CD4-positive, alpha-beta T cell (primary cell): ENCODE results near the gene PPP6R3. TPM values are rescaled to one million over a fixed set of nuclear protein-coding genes. Genes with fewer than 3 reads are reported as not detected.

Experiments
- ATAC-seq: fragments of 200-7000 bp; cut with Tn5 transposase; one replicate; pipeline ENCODE4 v1.10.0; 2022; ENCODE audit warnings: mild to moderate bottlenecking; ENCODE audit not compliant: poor library complexity
- CTCF ChIA-PET: fragments of 350-600 bp; sonication (Branson Sonifier 250); formaldehyde crosslinking; loops from one replicate; lab custom pipeline; 2021; ENCODE audit warnings: antibody characterized with exemption, inconsistent platforms; lab: Charles Lee
- POLR2A ChIA-PET: fragments of 350-600 bp; sonication (Branson Sonifier 250); formaldehyde crosslinking; loops from one replicate; lab custom pipeline; 2021; ENCODE audit warnings: antibody characterized with exemption, inconsistent platforms; lab: Charles Lee
- DNase-seq, 14 experiments: peaks; one replicate each; pipeline ENCODE4 v3.0.0-alpha.2; 2013 to 2020; ENCODE audit warnings: mixed read lengths in 2 of 14
- H3K27ac ChIP-seq, 2 donors: one replicate each; pipeline versions ENCODE4 v1.5.1 to v1.7.0; 2013; ENCODE audit warnings: low read length in 2 of 2, low read depth in 1 of 2, mild to moderate bottlenecking in 1 of 2
- H3K27me3 ChIP-seq, 2 experiments: 1 replicate in 1 of 2; 2 replicates in 1 of 2; pipeline versions ENCODE4 v1.6.1 to v1.7.0; 2013; ENCODE audit warnings: low read length in 2 of 2, control low read depth in 1 of 2, mild to moderate bottlenecking in 1 of 2, moderate library complexity in 1 of 2; ENCODE audit not compliant: insufficient read depth in 2 of 2, control insufficient read depth in 1 of 2
- H3K36me3 ChIP-seq: one replicate; pipeline ENCODE4 v1.6.1; 2013; ENCODE audit warnings: low read length, control low read depth; ENCODE audit not compliant: insufficient read depth
- H3K4me1 ChIP-seq: one replicate; pipeline ENCODE4 v1.6.1; 2013; ENCODE audit warnings: low read length, control low read depth; ENCODE audit not compliant: insufficient read depth
- H3K4me3 ChIP-seq: one replicate; pipeline ENCODE4 v1.5.1; 2013; ENCODE audit warnings: mild to moderate bottlenecking, low read length, moderate library complexity
- H3K9me3 ChIP-seq, 2 experiments: 1 replicate in 1 of 2; 2 replicates in 1 of 2; pipeline versions ENCODE4 v1.6.1 to v1.7.0; 2013; ENCODE audit warnings: low read length in 2 of 2, mild to moderate bottlenecking in 2 of 2, control low read depth in 1 of 2, moderate library complexity in 1 of 2; ENCODE audit not compliant: control insufficient read depth in 1 of 2, insufficient read depth in 1 of 2
- H3K27ac Mint-ChIP-seq: one replicate; pipeline ENCODE4 v1.8.0; 2020; ENCODE audit warnings: mixed read lengths
- H3K27me3 Mint-ChIP-seq: one replicate; pipeline ENCODE4 v1.8.0; 2021; ENCODE audit warnings: mixed read lengths
- H3K36me3 Mint-ChIP-seq: one replicate; pipeline ENCODE4 v1.8.0; 2021; ENCODE audit warnings: low read depth, mixed read lengths
- H3K4me1 Mint-ChIP-seq: one replicate; pipeline ENCODE4 v1.8.0; 2021; ENCODE audit warnings: low read depth, mixed read lengths
- H3K4me3 Mint-ChIP-seq: one replicate; pipeline ENCODE4 v1.8.0; 2020; ENCODE audit warnings: mild to moderate bottlenecking, mixed read lengths
- H3K9me3 Mint-ChIP-seq: one replicate; pipeline ENCODE4 v1.8.0; 2020; ENCODE audit warnings: mixed read lengths
- CTCF ChIP-seq: fragments of 200-600 bp; IDR thresholded peaks from one replicate; pipeline ENCODE4 v1.8.0; 2022; ENCODE audit warnings: antibody characterized with exemption, mild to moderate bottlenecking
- intact Hi-C, 2 experiments: fragments of 100-400 bp; cut with DNase I in 1 of 2; cut with micrococcal nuclease in 1 of 2; formaldehyde crosslinking; loops; one replicate each; pipeline versions ENCODE4 v1.15.1 to v1.9.0; 2023 to 2025; cut with DNase I, micrococcal nuclease
- total RNA-seq, 174 experiments: library from RNA in 2 of 174; stranded (reverse) in 2 of 174; gene quantifications; one replicate each; pipeline ENCODE4 v1.2.3 and lab custom pipeline; 2021 to 2026

Gene PPP6R3
- total RNA-seq, 2 experiments from 2014 or later, result 108 to 109 TPM

- Mint-ChIP-seq H3K27ac (peak overlapping the region; percentile 75), H3K27me3 (no peaks in the 10 kb centered on the region), H3K4me3 (peak overlapping the region; percentile 70), H3K36me3 (peaks cover 51% of the 10 kb centered on the region), H3K9me3 (no peaks in the 10 kb centered on the region), H3K4me1 (peaks cover 85% of the 10 kb centered on the region)
- ChIA-PET POLR2A (interaction anchor here (0.6 to 1.6 kb wide), 2 partner anchors 10 to 17 kb away, joined by 3 to 8 read pairs; partner anchors contain the start of gene PPP6R3), CTCF (no interaction called here)
- intact Hi-C loops, result loop anchor here in 1 of 2 experiments (5.0 kb wide), 1 partner anchor 47 kb away; no protein-coding TSS in a partner anchor
- Histone ChIP-seq H3K27me3 (no peaks in the 10 kb centered on the region), H3K36me3 (no peaks in the 10 kb centered on the region), H3K9me3 (no peaks in the 10 kb centered on the region), H3K4me3 (no peak overlapping the region), H3K4me1 (peaks cover 73% of the 10 kb centered on the region), H3K27ac (no peak overlapping the region)
- ATAC-seq, result no peak
- TF ChIP-seq CTCF, result no peak
- DNase-seq, result no peak
Measured at GRCh38 chr11:68470304-68470811, 9.8 kb downstream of the PPP6R3 start.

DNA sequence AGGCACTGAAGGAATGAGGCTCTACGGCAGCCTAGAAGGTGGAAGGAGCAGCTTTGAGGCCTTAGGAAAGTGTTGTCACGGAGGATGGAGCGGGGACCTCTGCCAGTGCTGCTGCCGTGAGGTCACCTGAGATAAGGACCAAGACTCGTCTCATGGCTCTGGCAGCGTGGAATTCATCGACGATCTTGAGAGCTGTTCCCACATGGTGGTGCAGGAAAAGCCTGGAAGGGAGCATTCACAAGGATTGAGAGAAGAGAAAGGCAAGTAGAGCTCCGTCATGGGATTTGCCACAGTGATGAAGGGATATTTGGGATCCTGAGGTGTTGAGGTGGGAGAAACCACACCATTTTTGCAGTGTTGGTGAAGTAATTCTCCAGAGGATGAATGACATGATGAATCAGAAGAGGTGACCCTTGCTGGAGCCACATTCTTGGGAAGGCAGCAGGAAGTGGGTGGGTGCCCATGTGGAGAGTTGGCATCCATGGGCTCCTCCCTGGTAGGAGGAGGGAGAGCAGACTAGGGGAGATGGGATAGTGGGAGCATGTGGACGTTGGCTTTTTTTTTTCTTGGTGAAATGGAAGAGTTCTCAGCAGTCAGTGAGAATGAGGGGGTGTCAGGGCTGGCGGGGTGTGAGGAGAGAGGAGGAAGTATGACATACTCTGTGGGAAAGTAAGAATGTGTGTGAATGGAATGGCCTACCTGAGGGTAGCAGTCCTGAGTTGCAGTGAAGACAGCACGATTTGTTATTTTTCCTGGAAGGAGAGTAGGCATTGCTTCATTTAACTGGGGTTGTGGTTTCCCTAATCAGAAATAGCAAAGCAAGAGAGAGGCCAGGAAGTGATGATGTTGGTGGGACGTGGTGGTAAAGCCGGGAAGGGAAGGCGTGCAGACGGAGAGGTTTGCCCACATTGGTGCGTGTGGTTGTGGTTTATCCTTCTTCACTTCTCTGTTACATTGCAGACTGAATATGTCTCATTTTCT is 11.1 kb downstream of the PPP6R3 start:
- intact Hi-C loops, result loop anchor here in 1 of 2 experiments (5.0 kb wide), 1 partner anchor 46 kb away; no protein-coding TSS in a partner anchor
- Histone ChIP-seq H3K27me3 (no peaks in the 10 kb centered on the region), H3K9me3 (no peaks in the 10 kb centered on the region), H3K4me3 (peak overlapping the region; percentile 3), H3K27ac (peak overlapping the region; percentile 6 to 9), H3K36me3 (no peaks in the 10 kb centered on the region), H3K4me1 (peaks cover 66% of the 10 kb centered on the region)
- CTCF ChIA-PET, result interaction anchor here (1.1 kb wide), 1 partner anchor 9 kb away, joined by 3 read pairs; no protein-coding TSS in a partner anchor
- peak overlapping the region; percentile 73 for H3K4me3 Mint-ChIP-seq
- POLR2A ChIA-PET, result interaction anchor here (0.6 kb wide), 1 partner anchor 64 kb away, joined by 3 read pairs; no protein-coding TSS in a partner anchor
- no peaks in the 10 kb centered on the region for H3K9me3 Mint-ChIP-seq
- H3K27ac Mint-ChIP-seq, result peak overlapping the region; percentile 75
- no peaks in the 10 kb centered on the region for H3K27me3 Mint-ChIP-seq
- peaks cover 76% of the 10 kb centered on the region for H3K4me1 Mint-ChIP-seq
- DNase-seq (peak in 9 of 14 experiments; percentile 18 to 78 (median 53)), ATAC-seq (peak; percentile 89)
- no peak for TF ChIP-seq CTCF
- peaks cover 53% of the 10 kb centered on the region for H3K36me3 Mint-ChIP-seq

DNA sequence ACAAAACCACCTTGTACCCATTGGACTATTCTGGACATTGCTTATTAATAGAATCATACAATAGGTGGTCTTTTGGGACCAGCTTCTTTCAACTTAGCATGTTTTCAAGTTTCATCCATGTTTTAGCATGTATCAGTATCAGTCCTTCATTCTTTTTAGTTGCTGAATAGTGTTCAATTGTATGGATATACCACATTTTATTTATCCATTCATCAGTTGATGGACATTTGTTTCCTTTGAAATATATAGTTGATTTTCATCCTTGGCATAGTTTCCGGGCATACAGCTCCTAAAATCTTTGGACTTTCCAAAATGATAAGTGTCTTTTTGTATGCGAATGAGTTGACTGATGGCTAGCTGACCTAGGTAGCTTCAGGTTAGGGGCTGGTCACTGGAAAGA is 12.2 kb downstream of the PPP6R3 start:
- DNase-seq (no peak), ATAC-seq (no peak)
- TF ChIP-seq CTCF, result no peak
- no peaks in the 10 kb centered on the region for H3K27me3 ChIP-seq
- Mint-ChIP-seq H3K9me3 (no peaks in the 10 kb centered on the region), H3K4me1 (peaks cover 77% of the 10 kb centered on the region), H3K36me3 (peaks cover 58% of the 10 kb centered on the region), H3K27me3 (no peaks in the 10 kb centered on the region), H3K4me3 (no peak overlapping the region), H3K27ac (peak overlapping the region; percentile 75)
- ChIA-PET POLR2A (interaction anchor here (0.8 kb wide), 1 partner anchor 13 kb away, joined by 3 read pairs; the partner anchor contains the start of gene PPP6R3), CTCF (interaction anchor here (0.7 kb wide), 1 partner anchor 16 kb away, joined by 3 read pairs; no protein-coding TSS in a partner anchor)
- no peaks in the 10 kb centered on the region for H3K36me3 ChIP-seq
- intact Hi-C loops, result loop anchor here in 1 of 2 experiments (5.0 kb wide), 1 partner anchor 45 kb away; no protein-coding TSS in a partner anchor
- peaks cover 56% of the 10 kb centered on the region for H3K4me1 ChIP-seq
- H3K9me3 ChIP-seq, result no peaks in the 10 kb centered on the region
- no peak overlapping the region for H3K4me3 ChIP-seq
- peak overlapping the region in 1 of 2 donors; percentile 6 for H3K27ac ChIP-seq
